ENCODE results near the gene EPG5. TPM values are rescaled to one million over a fixed set of nuclear protein-coding genes. Genes with fewer than 3 reads are reported as not detected.
A peak's percentile ranks its signal among the peaks of the same experiment; 100 is the strongest.
"Not testable (repeated sequence)": the region's sequence is repeated elsewhere in the genome, so short reads cannot be mapped to it uniquely, and the experiment has no call there.

EPG5 gene
- total RNA-seq, 2 donors from 2014 or later = 18.0 to 21.5 TPM

- intact Hi-C loops (cut with DNase I, micrococcal nuclease) = no loop called here
- ATAC-seq (no peak), DNase-seq (no peak)
These were observed 117.6 kb downstream of the EPG5 start for GRCh38 chr18:45849529-45849928.

- ATAC-seq; DNase-seq; intact Hi-C loops (cut with DNase I, micrococcal nuclease): not testable (repeated sequence)
These were observed 118.5 kb downstream of the EPG5 start for GRCh38 chr18:45848643-45849042.

- intact Hi-C loops (cut with DNase I, micrococcal nuclease) = no loop called here
- ATAC-seq (no peak), DNase-seq (no peak)
These were observed 120.0 kb downstream of the EPG5 start for GRCh38 chr18:45847119-45847518.

GRCh38 chr18:45845410-45845809 is 121.7 kb downstream of the EPG5 start:
- DNase-seq (no peak), ATAC-seq (no peak)
- intact Hi-C loops (cut with DNase I, micrococcal nuclease) = no loop called here

- intact Hi-C loops (cut with DNase I, micrococcal nuclease) = no loop called here
- no peak for ATAC-seq
- no peak for DNase-seq
These were observed 122.2 kb downstream of the EPG5 start for GRCh38 chr18:45844938-45845337.

GRCh38 chr18:45843019-45843418 is 124.1 kb downstream of the EPG5 start:
- ATAC-seq (no peak), DNase-seq (no peak)
- intact Hi-C loops (cut with DNase I, micrococcal nuclease) = no loop called here

- intact Hi-C loops (cut with DNase I, micrococcal nuclease) = no loop called here
- ATAC-seq (no peak), DNase-seq (no peak)
These were observed 125.2 kb downstream of the EPG5 start for GRCh38 chr18:45841765-45842442.

- ATAC-seq (no peak), DNase-seq (no peak)
- intact Hi-C loops (cut with DNase I, micrococcal nuclease) = no loop called here
These were observed 125.9 kb downstream of the EPG5 start for GRCh38 chr18:45841060-45841764.

GRCh38 chr18:45839414-45840395 is 127.4 kb downstream of the EPG5 start:
- intact Hi-C loops (cut with DNase I, micrococcal nuclease) = no loop called here
- no peak for DNase-seq
- ATAC-seq = peak; percentile 56

- intact Hi-C loops (cut with DNase I, micrococcal nuclease) = no loop called here
- no peak for DNase-seq
These were observed 128.6 kb downstream of the EPG5 start for GRCh38 chr18:45838302-45839070.

GRCh38 chr18:45837283-45838070 is 129.7 kb downstream of the EPG5 start:
- intact Hi-C loops (cut with DNase I, micrococcal nuclease) = no loop called here
- ATAC-seq = peak; percentile 82
- DNase-seq = peak; percentile 38 to 67

More at GRCh38 chr18:45838302-45839070, 128.6 kb downstream of the EPG5 start:
- ATAC-seq = peak; percentile 47

GRCh38 chr18:45836242-45837205 is 130.6 kb downstream of the EPG5 start:
- ATAC-seq (peak; percentile 37), DNase-seq (no peak)
- intact Hi-C loops (cut with DNase I, micrococcal nuclease) = no loop called here

GRCh38 chr18:45835057-45835636 is 132.0 kb downstream of the EPG5 start:
- intact Hi-C loops (cut with DNase I, micrococcal nuclease) = no loop called here
- DNase-seq = no peak
- ATAC-seq = no peak

- intact Hi-C loops (cut with DNase I, micrococcal nuclease) = no loop called here
- no peak for DNase-seq
- ATAC-seq = no peak
These were observed 132.8 kb downstream of the EPG5 start for GRCh38 chr18:45834306-45834705.

GRCh38 chr18:45833846-45834245 is 133.3 kb downstream of the EPG5 start:
- intact Hi-C loops (cut with DNase I, micrococcal nuclease) = no loop called here

GRCh38 chr18:45830917-45831316 is 136.2 kb downstream of the EPG5 start:
- DNase-seq = no peak
- intact Hi-C loops (cut with DNase I, micrococcal nuclease) = no loop called here
- ATAC-seq = no peak

More at GRCh38 chr18:45833846-45834245, 133.3 kb downstream of the EPG5 start:
- ATAC-seq (no peak), DNase-seq (no peak)
